Measurements from ENCODE around the gene CACNA1C. TPM values are rescaled to one million over a fixed set of nuclear protein-coding genes. Genes with fewer than 3 reads are reported as not detected.

Gene CACNA1C
- total and polyA plus RNA-seq, 2 of the 4 experiments (the other 2 are of a cell fraction) = 1.6 to 2.6 TPM

- Histone ChIP-seq H3K23ac (ENCODE audit: low read depth, low read length) (no peak overlapping the region), H2BK120ac (ENCODE audit: low read depth, low read length) (no peak overlapping the region), H4K8ac (ENCODE audit: low read depth in 2 of 2, low read length in 2 of 2) (no peak overlapping the region), H4K20me1 (ENCODE audit: insufficient read depth, low read length) (no peaks in the 10 kb centered on the region; the same call in 1 of the 2 replicates), H3K27ac (ENCODE audit: insufficient read depth, low read length) (no peak overlapping the region), H2BK15ac (ENCODE audit: low read depth, low read length) (no peak overlapping the region), H2AFZ (replicated peaks; ENCODE audit: low read length, poor library complexity) (no peak overlapping the region), H3K4me2 (ENCODE audit: low read depth, low read length) (no peak overlapping the region), H4K91ac (ENCODE audit: insufficient read depth, low read depth, low read length) (no peak overlapping the region), H3K14ac (replicated peaks; ENCODE audit: low read depth, low read length) (no peak overlapping the region), H2AK9ac (replicated peaks; ENCODE audit: low read depth, low read length, poor library complexity) (no peak overlapping the region), H2BK5ac (ENCODE audit: low read depth, low read length, poor library complexity, severe bottlenecking) (no peak overlapping the region), H3K9me3 (ENCODE audit: control insufficient read depth, insufficient read depth, low read length) (no peaks in the 10 kb centered on the region), H3K79me1 (ENCODE audit: low read depth in 1 of 2, low read length in 2 of 2) (no peaks in the 10 kb centered on the region), H3K56ac (ENCODE audit: extremely low read depth, insufficient read depth, low read length) (no peak overlapping the region), H3K4me1 (ENCODE audit: control insufficient read depth, insufficient read depth, low read length) (peaks cover 4% of the 10 kb centered on the region), H3K9me1 (ENCODE audit: insufficient read depth, low read length) (peaks cover 4% of the 10 kb centered on the region), H2AK5ac (ENCODE audit: low read depth, low read length) (no peak overlapping the region), H4K5ac (ENCODE audit: low read depth, low read length) (no peak overlapping the region), H3K4ac (ENCODE audit: low read depth, low read length) (no peak overlapping the region), H3K27me3 (ENCODE audit: control insufficient read depth, insufficient read depth, low read length) (no peaks in the 10 kb centered on the region), H3K4me3 (ENCODE audit: insufficient read depth, low read depth, low read length) (no peak overlapping the region), H2BK20ac (ENCODE audit: low read depth, low read length) (no peak overlapping the region), H3K18ac (ENCODE audit: low read depth, low read length) (no peak overlapping the region), H3K9ac (ENCODE audit: low read depth, low read length) (no peak overlapping the region), H3K36me3 (ENCODE audit: control insufficient read depth, insufficient read depth, low read length) (peaks cover 2% of the 10 kb centered on the region; the same call in 1 of the 2 replicates)
- dilution Hi-C loops (cut with HindIII; ENCODE audit: low sequenced_read_pairs, unreplicated experiment) = no loop called here
- in situ Hi-C loops (cut with MboI; ENCODE audit: low sequenced_read_pairs) = no loop called here
- no peak for TF ChIP-seq CTCF (conservative IDR thresholded peaks at IDR 0.05; ENCODE audit: low read depth, low read length)
- no peak for TF ChIP-seq RFX5 (IDR thresholded peaks at IDR 0.05; ENCODE audit: low read depth, low read length)
- no peak for TF ChIP-seq CHD1 (IDR thresholded peaks at IDR 0.05; ENCODE audit: low read depth, low read length)
- TF ChIP-seq USF2 (IDR thresholded peaks at IDR 0.05; ENCODE audit: low read depth, low read length) = no peak
- TF ChIP-seq MAFK (IDR thresholded peaks at IDR 0.05; ENCODE audit: low read depth, low read length) = no peak
- no peak for TF ChIP-seq FOS (IDR thresholded peaks at IDR 0.05; ENCODE audit: low read depth, low read length)
- TF ChIP-seq RAD21 (IDR thresholded peaks at IDR 0.05; ENCODE audit: low read length) = no peak
- TF ChIP-seq POLR2A (IDR thresholded peaks at IDR 0.05; ENCODE audit: low read depth, low read length) = no peak
- no TSS peak for BruUV-seq (replicated peaks)
- ATAC-seq (ENCODE audit: low read depth) = no peak
- CTCF ChIA-PET = no interaction called here
- intact Hi-C loops (cut with micrococcal nuclease) = no loop called here
- no peak for DNase-seq
- POLR2A ChIA-PET (ENCODE audit: unreplicated experiment) = interaction anchor here (0.5 kb wide), 1 partner anchor 87 kb away, joined by 3 read pairs; no protein-coding TSS in a partner anchor
- 71% methylated on average over 4 of the region's 9 CpGs; no CpG with 5 or more reads in 1 of the 2 experiments for WGBS, 2 experiments (ENCODE audit: extremely low coverage in 2 of 2, insufficient read length in 1 of 2)
Measured at GRCh38 chr12:2450553-2450952, 397.8 kb downstream of the CACNA1C start.

Measured in IMR-90 (cell line).